ENCODE data around the gene PI4KB. TPM values are rescaled to one million over a fixed set of nuclear protein-coding genes. Genes with fewer than 3 reads are reported as not detected.
"Not testable (repeated sequence)": the region's sequence is repeated elsewhere in the genome, so short reads cannot be mapped to it uniquely, and the experiment has no call there.

The PI4KB gene
- total and polyA plus RNA-seq, 2 of the 4 experiments (the other 2 are of a cell fraction), result 82.4 to 94.5 TPM

DNA sequence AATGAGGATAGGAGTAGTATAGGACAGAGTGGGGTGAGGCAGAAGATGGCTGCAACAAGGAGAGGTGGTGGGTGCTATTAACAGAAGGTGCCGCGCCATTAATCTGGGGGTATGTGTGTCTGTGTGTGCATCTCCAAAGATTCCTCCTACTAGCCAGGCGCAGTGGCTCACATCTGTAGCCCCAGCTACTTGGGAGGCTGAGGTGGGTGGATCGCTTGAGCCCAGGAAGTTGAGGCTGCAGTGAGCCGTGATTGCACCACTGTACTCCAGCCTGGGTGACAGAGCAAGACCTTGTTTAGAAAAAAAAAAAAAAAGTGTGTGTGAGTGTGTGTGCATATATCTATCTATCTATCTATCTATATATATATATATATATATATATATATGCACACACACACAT is 51.9 kb downstream of the PI4KB start:
- H3K9me3 ChIP-seq (ENCODE audit: control insufficient read depth, insufficient read depth, low read length); H3K36me3 ChIP-seq (ENCODE audit: control insufficient read depth, insufficient read depth, low read length); H4K8ac ChIP-seq (ENCODE audit: low read depth in 2 of 2, low read length in 2 of 2); H3K23ac ChIP-seq (ENCODE audit: low read depth, low read length); H3K27ac ChIP-seq (ENCODE audit: insufficient read depth, low read length); H3K4me2 ChIP-seq (ENCODE audit: low read depth, low read length); H3K4ac ChIP-seq (ENCODE audit: low read depth, low read length); H4K5ac ChIP-seq (ENCODE audit: low read depth, low read length); DNase-seq; H2AK5ac ChIP-seq (ENCODE audit: low read depth, low read length); H2AFZ ChIP-seq (replicated peaks; ENCODE audit: low read length, poor library complexity); CTCF ChIA-PET; H4K20me1 ChIP-seq (ENCODE audit: insufficient read depth, low read length); H2AK9ac ChIP-seq (replicated peaks; ENCODE audit: low read depth, low read length, poor library complexity); H3K9me1 ChIP-seq (ENCODE audit: insufficient read depth, low read length); H2BK5ac ChIP-seq (ENCODE audit: low read depth, low read length, poor library complexity, severe bottlenecking); H3K14ac ChIP-seq (replicated peaks; ENCODE audit: low read depth, low read length); H2BK120ac ChIP-seq (ENCODE audit: low read depth, low read length); dilution Hi-C loops (cut with HindIII; ENCODE audit: low sequenced_read_pairs, unreplicated experiment); H2BK15ac ChIP-seq (ENCODE audit: low read depth, low read length); H3K4me1 ChIP-seq (ENCODE audit: control insufficient read depth, insufficient read depth, low read length); H3K4me3 ChIP-seq (ENCODE audit: insufficient read depth, low read depth, low read length); H4K91ac ChIP-seq (ENCODE audit: insufficient read depth, low read depth, low read length); BruUV-seq (replicated peaks); H3K56ac ChIP-seq (ENCODE audit: extremely low read depth, insufficient read depth, low read length); ATAC-seq (ENCODE audit: low read depth); H3K9ac ChIP-seq (ENCODE audit: low read depth, low read length); intact Hi-C loops (cut with micrococcal nuclease); H2BK20ac ChIP-seq (ENCODE audit: low read depth, low read length); H3K18ac ChIP-seq (ENCODE audit: low read depth, low read length); in situ Hi-C loops (cut with MboI; ENCODE audit: low sequenced_read_pairs); H3K79me1 ChIP-seq (ENCODE audit: low read depth in 1 of 2, low read length in 2 of 2); H3K27me3 ChIP-seq (ENCODE audit: control insufficient read depth, insufficient read depth, low read length): not testable (repeated sequence)
- POLR2A ChIA-PET (ENCODE audit: unreplicated experiment), result interaction anchor here (0.7 kb wide), 1 partner anchor 109 kb away, joined by 4 read pairs; no protein-coding TSS in a partner anchor
- WGBS, 2 experiments (ENCODE audit: extremely low coverage in 2 of 2, insufficient read length in 1 of 2), result no CpG with 5 or more reads among the region's 5 CpGs

Data from IMR-90 (cell line).